Dermis blood vessel endothelial cell (primary cell): ENCODE results near the gene TCF3. TPM values are rescaled to one million over a fixed set of nuclear protein-coding genes. Genes with fewer than 3 reads are reported as not detected.

ENCODE experiments used
- DNase-seq: peaks from one replicate; pipeline ENCODE4 v3.0.0; 2010
- total RNA-seq: library from RNA; depleted of rRNA; stranded (reverse); fragments of >200 nt; gene quantifications from 2 replicates; pipeline ENCODE4 v1.2.3, GENCODE V29; 2014

TCF3 gene
- total RNA-seq, 1 donor from 2014 or later: 94.1 TPM

GRCh38 chr19:1579222-1579621, 73.2 kb downstream of the TCF3 start:
- no peak for DNase-seq

- no peak for DNase-seq
These were observed 74.3 kb downstream of the TCF3 start for GRCh38 chr19:1577929-1578618.

- DNase-seq: no peak
These were observed 75.1 kb downstream of the TCF3 start for GRCh38 chr19:1577090-1577928.

- no peak for DNase-seq
These were observed 75.9 kb downstream of the TCF3 start for GRCh38 chr19:1576242-1577089.

GRCh38 chr19:1575323-1576241, 76.8 kb downstream of the TCF3 start:
- no peak for DNase-seq

- DNase-seq: no peak
These were observed 77.9 kb downstream of the TCF3 start for GRCh38 chr19:1574354-1575136.

- DNase-seq: no peak
These were observed 79.6 kb downstream of the TCF3 start for GRCh38 chr19:1572795-1573194.

- DNase-seq: no peak
These were observed 81.1 kb downstream of the TCF3 start for GRCh38 chr19:1571358-1571757.

GRCh38 chr19:1570836-1571235, 81.6 kb downstream of the TCF3 start:
- DNase-seq: no peak

GRCh38 chr19:1569997-1570396, 82.4 kb downstream of the TCF3 start:
- no peak for DNase-seq

GRCh38 chr19:1568320-1569019, 83.9 kb downstream of the TCF3 start, which contains the start of gene MEX3D:
Gene MEX3D, minus strand, starts transcription at chr19:1568325. Its CDS starts 267 bp downstream, at chr19:1568058.
- DNase-seq: peak; percentile 81

- peak; percentile 22 for DNase-seq
These were observed 84.6 kb downstream of the TCF3 start for GRCh38 chr19:1567848-1568227.

GRCh38 chr19:1567116-1567847, 85.1 kb downstream of the TCF3 start:
- peak; percentile 51 for DNase-seq

GRCh38 chr19:1566392-1567115, 85.9 kb downstream of the TCF3 start:
- peak; percentile 89 for DNase-seq

GRCh38 chr19:1563251-1563650, 89.2 kb downstream of the TCF3 start:
- DNase-seq: no peak

GRCh38 chr19:1561236-1561842, 91.1 kb downstream of the TCF3 start:
- DNase-seq: no peak

- no peak for DNase-seq
These were observed 92.0 kb downstream of the TCF3 start for GRCh38 chr19:1560286-1560882.
